Ishikawa (cell line): ENCODE measurements around the gene ZNF783.

Source experiments
- CEBPB ChIP-seq: IDR thresholded peaks from 2 replicates; pipeline ENCODE4 v1.6.1; 2012
- CREB1 ChIP-seq: IDR thresholded peaks from 2 replicates; pipeline ENCODE4 v1.6.1; 2012; ENCODE audit warnings: low read depth
- EGR1 ChIP-seq: IDR thresholded peaks from 2 replicates; pipeline ENCODE4 v1.6.1; 2012
- EP300 ChIP-seq: IDR thresholded peaks from 2 replicates; pipeline ENCODE4 v1.6.1; 2012; ENCODE audit warnings: borderline replicate concordance
- FOXM1 ChIP-seq: IDR thresholded peaks from 2 replicates; pipeline ENCODE4 v1.6.1; 2012; ENCODE audit warnings: low read depth, borderline replicate concordance
- NFIC ChIP-seq: IDR thresholded peaks from 2 replicates; pipeline ENCODE4 v1.6.1; 2012
- RAD21 ChIP-seq: IDR thresholded peaks from 2 replicates; pipeline ENCODE4 v1.6.1; 2012; ENCODE audit warnings: low read depth
- TAF1 ChIP-seq: IDR thresholded peaks from 2 replicates; pipeline ENCODE4 v1.6.1; 2012; ENCODE audit warnings: low read depth, mild to moderate bottlenecking
- TCF12 ChIP-seq: IDR thresholded peaks from 2 replicates; pipeline ENCODE4 v1.6.1; 2012; ENCODE audit warnings: low read depth
- TEAD4 ChIP-seq: IDR thresholded peaks from 2 replicates; pipeline ENCODE4 v1.6.1; 2012
- USF1 ChIP-seq: IDR thresholded peaks from 2 replicates; pipeline ENCODE4 v1.6.1; 2012
- YY1 ChIP-seq: IDR thresholded peaks from 2 replicates; pipeline ENCODE4 v1.6.1; 2012; ENCODE audit warnings: low read depth
- ZBTB7A ChIP-seq: IDR thresholded peaks from 2 replicates; pipeline ENCODE4 v1.6.1; 2012; ENCODE audit warnings: low read depth
- TF ChIP-seq, protein P1 (sequence below): IDR thresholded peaks from 2 replicates; pipeline ENCODE4 v1.6.1; 2012; ENCODE audit warnings: low read depth, mild to moderate bottlenecking
- TF ChIP-seq, protein P2 (sequence below): IDR thresholded peaks from 2 replicates; pipeline ENCODE4 v1.6.1; 2012

The ZNF783 gene

DNA sequence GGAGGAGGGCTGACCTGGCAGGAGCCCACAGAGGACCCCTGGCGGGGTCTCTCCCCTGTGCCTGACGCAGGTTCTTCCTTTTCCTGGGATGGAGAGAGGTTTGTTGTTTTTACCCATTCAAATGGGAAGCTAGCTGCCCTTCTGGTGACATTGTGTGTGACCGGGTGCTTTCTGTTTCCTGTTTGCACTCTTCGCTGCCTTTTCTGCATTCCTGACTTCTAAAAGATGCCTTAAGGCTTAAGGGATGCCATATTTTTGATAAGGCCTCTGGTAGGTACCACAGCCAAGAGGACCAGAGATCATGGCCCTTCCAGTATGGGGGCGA lies 20.3 kb downstream of the ZNF783 start:
- TF ChIP-seq ZBTB7A = no peak
- TF ChIP-seq EP300 = no peak
- TF ChIP-seq NFIC = no peak
- no peak for TF ChIP-seq RAD21

GRCh38 chr7:149283321-149283720 lies 21.3 kb downstream of the ZNF783 start:
- TF ChIP-seq NFIC (no peak), CEBPB (no peak), USF1 (no peak), FOXM1 (no peak), TAF1 (no peak), CREB1 (no peak), ZBTB7A (no peak), YY1 (no peak), EGR1 (no peak), TCF12 (no peak), RAD21 (no peak)
- TF ChIP-seq, protein P1, sequence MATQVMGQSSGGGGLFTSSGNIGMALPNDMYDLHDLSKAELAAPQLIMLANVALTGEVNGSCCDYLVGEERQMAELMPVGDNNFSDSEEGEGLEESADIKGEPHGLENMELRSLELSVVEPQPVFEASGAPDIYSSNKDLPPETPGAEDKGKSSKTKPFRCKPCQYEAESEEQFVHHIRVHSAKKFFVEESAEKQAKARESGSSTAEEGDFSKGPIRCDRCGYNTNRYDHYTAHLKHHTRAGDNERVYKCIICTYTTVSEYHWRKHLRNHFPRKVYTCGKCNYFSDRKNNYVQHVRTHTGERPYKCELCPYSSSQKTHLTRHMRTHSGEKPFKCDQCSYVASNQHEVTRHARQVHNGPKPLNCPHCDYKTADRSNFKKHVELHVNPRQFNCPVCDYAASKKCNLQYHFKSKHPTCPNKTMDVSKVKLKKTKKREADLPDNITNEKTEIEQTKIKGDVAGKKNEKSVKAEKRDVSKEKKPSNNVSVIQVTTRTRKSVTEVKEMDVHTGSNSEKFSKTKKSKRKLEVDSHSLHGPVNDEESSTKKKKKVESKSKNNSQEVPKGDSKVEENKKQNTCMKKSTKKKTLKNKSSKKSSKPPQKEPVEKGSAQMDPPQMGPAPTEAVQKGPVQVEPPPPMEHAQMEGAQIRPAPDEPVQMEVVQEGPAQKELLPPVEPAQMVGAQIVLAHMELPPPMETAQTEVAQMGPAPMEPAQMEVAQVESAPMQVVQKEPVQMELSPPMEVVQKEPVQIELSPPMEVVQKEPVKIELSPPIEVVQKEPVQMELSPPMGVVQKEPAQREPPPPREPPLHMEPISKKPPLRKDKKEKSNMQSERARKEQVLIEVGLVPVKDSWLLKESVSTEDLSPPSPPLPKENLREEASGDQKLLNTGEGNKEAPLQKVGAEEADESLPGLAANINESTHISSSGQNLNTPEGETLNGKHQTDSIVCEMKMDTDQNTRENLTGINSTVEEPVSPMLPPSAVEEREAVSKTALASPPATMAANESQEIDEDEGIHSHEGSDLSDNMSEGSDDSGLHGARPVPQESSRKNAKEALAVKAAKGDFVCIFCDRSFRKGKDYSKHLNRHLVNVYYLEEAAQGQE = no peak

GRCh38 chr7:149284343-149284742 lies 22.3 kb downstream of the ZNF783 start:
- TF ChIP-seq ZBTB7A (no peak), TCF12 (no peak), USF1 (no peak)

- TF ChIP-seq FOXM1 = no peak
- no peak for TF ChIP-seq YY1
- TF ChIP-seq ZBTB7A = no peak
- TF ChIP-seq, protein P1 = no peak
- TF ChIP-seq, protein P2, sequence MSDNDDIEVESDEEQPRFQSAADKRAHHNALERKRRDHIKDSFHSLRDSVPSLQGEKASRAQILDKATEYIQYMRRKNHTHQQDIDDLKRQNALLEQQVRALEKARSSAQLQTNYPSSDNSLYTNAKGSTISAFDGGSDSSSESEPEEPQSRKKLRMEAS = peak; percentile 90
- TF ChIP-seq EGR1 = no peak
- peak; percentile 60 for TF ChIP-seq TAF1
- no peak for TF ChIP-seq EP300
- TF ChIP-seq NFIC = peak; percentile 14; the same call in 1 of the 2 replicates
- TF ChIP-seq TEAD4 = no peak
- no peak for TF ChIP-seq CEBPB
- TF ChIP-seq RAD21 = peak; percentile 42; the same call in 1 of the 2 replicates
- TF ChIP-seq USF1 = peak; percentile 20; the same call in 1 of the 2 replicates
- peak; percentile 68; the same call in 1 of the 2 replicates for TF ChIP-seq TCF12
- TF ChIP-seq CREB1 = peak; percentile 38; the same call in 1 of the 2 replicates
Observed at GRCh38 chr7:149284850-149285585, 23.0 kb downstream of the ZNF783 start.

GRCh38 chr7:149285603-149286002 lies 23.6 kb downstream of the ZNF783 start:
- TF ChIP-seq ZBTB7A (no peak), CEBPB (no peak), USF1 (no peak)
- TF ChIP-seq, protein P1 = no peak
